Activated CD8-positive, alpha-beta T cell treated with anti-CD3 and anti-CD28 coated beads, Interleukin-2, amount 10 ng/mL, durations not matched to agents 7 days and 5 days (primary cell): ENCODE results near the gene DLG2. TPM values are rescaled to one million over a fixed set of nuclear protein-coding genes. Genes with fewer than 3 reads are reported as not detected.
"Not testable (repeated sequence)": the region's sequence is repeated elsewhere in the genome, so short reads cannot be mapped to it uniquely, and the experiment has no call there.

Experiments
- ATAC-seq: fragments of 150-1000 bp; cut with Tn5 transposase; one replicate; pipeline ENCODE4 v1.10.0; 2021; ENCODE audit warnings: moderate library complexity
- CTCF ChIA-PET: fragments of 350-600 bp; sonication (Branson Sonifier 250); formaldehyde crosslinking; loops from one replicate; lab custom pipeline; 2021; ENCODE audit warnings: antibody characterized with exemption; lab: Charles Lee
- POLR2A ChIA-PET: fragments of 350-600 bp; sonication (Branson Sonifier 250); formaldehyde crosslinking; loops from one replicate; lab custom pipeline; 2021; ENCODE audit warnings: antibody characterized with exemption; lab: Charles Lee
- DNase-seq: peaks from one replicate; pipeline ENCODE4 v3.0.0-alpha.2; 2020
- H3K27ac Mint-ChIP-seq: one replicate; pipeline ENCODE4 v1.8.0; 2021; ENCODE audit warnings: mild to moderate bottlenecking, mixed read lengths
- H3K27me3 Mint-ChIP-seq: one replicate; pipeline ENCODE4 v1.8.0; 2021; ENCODE audit warnings: low read depth, mixed read lengths
- H3K36me3 Mint-ChIP-seq: one replicate; pipeline ENCODE4 v1.8.0; 2021; ENCODE audit warnings: low read depth, mixed read lengths
- H3K4me1 Mint-ChIP-seq: one replicate; pipeline ENCODE4 v1.8.0; 2021; ENCODE audit warnings: low read depth, mixed read lengths
- H3K4me3 Mint-ChIP-seq: one replicate; pipeline ENCODE4 v1.8.0; 2021; ENCODE audit warnings: mild to moderate bottlenecking, mixed read lengths
- H3K9me3 Mint-ChIP-seq: one replicate; pipeline ENCODE4 v1.8.0; 2022; ENCODE audit warnings: mixed read lengths; ENCODE audit not compliant: insufficient read depth
- total RNA-seq, 2 experiments: library from RNA; stranded (reverse); gene quantifications; one replicate each; pipeline ENCODE4 v1.2.3, GENCODE V29; 2021

Gene DLG2
- total RNA-seq, 2 experiments from 2014 or later, result 1.3 to 1.6 TPM

- no peak for DNase-seq
- ChIA-PET POLR2A (interaction anchor here (0.6 kb wide), 1 partner anchor 1055 kb away, joined by 3 read pairs; no protein-coding TSS in a partner anchor), CTCF (no interaction called here)
- Mint-ChIP-seq H3K4me1 (no peaks in the 10 kb centered on the region), H3K36me3 (no peaks in the 10 kb centered on the region), H3K27me3 (no peaks in the 10 kb centered on the region), H3K4me3 (no peak overlapping the region), H3K9me3 (peaks cover 8% of the 10 kb centered on the region), H3K27ac (no peak overlapping the region)
- ATAC-seq, result no peak
Measured at GRCh38 chr11:85127349-85127748, 499.8 kb downstream of the DLG2 start.

GRCh38 chr11:85123752-85124231, 503.4 kb downstream of the DLG2 start:
- Mint-ChIP-seq H3K4me3 (no peak overlapping the region), H3K36me3 (no peaks in the 10 kb centered on the region), H3K27ac (no peak overlapping the region), H3K27me3 (no peaks in the 10 kb centered on the region), H3K9me3 (peaks cover 5% of the 10 kb centered on the region), H3K4me1 (no peaks in the 10 kb centered on the region)
- ATAC-seq, result no peak
- DNase-seq, result no peak
- ChIA-PET POLR2A (no interaction called here), CTCF (no interaction called here)

- no peaks in the 10 kb centered on the region for H3K36me3 Mint-ChIP-seq
- ChIA-PET CTCF (no interaction called here), POLR2A (no interaction called here)
- H3K27me3 Mint-ChIP-seq, result no peaks in the 10 kb centered on the region
- ATAC-seq (no peak), DNase-seq (no peak)
- no peak overlapping the region for H3K4me3 Mint-ChIP-seq
- H3K27ac Mint-ChIP-seq, result no peak overlapping the region
- H3K4me1 Mint-ChIP-seq, result no peaks in the 10 kb centered on the region
- H3K9me3 Mint-ChIP-seq, result peaks cover 4% of the 10 kb centered on the region
Measured at GRCh38 chr11:85118151-85118550, 509.0 kb downstream of the DLG2 start.

- DNase-seq (no peak), ATAC-seq (no peak)
- CTCF ChIA-PET, result no interaction called here
- POLR2A ChIA-PET, result no interaction called here
- Mint-ChIP-seq H3K4me3 (no peak overlapping the region), H3K27me3 (no peaks in the 10 kb centered on the region), H3K27ac (no peak overlapping the region), H3K36me3 (no peaks in the 10 kb centered on the region), H3K9me3 (peaks cover 4% of the 10 kb centered on the region), H3K4me1 (no peaks in the 10 kb centered on the region)
Measured at GRCh38 chr11:85115798-85116197, 511.3 kb downstream of the DLG2 start.

- Mint-ChIP-seq H3K36me3 (no peaks in the 10 kb centered on the region), H3K27ac (no peak overlapping the region), H3K4me3 (no peak overlapping the region), H3K9me3 (peaks cover 4% of the 10 kb centered on the region), H3K27me3 (no peaks in the 10 kb centered on the region), H3K4me1 (peaks cover 6% of the 10 kb centered on the region)
- ChIA-PET POLR2A (no interaction called here), CTCF (no interaction called here)
- ATAC-seq (no peak), DNase-seq (no peak)
Measured at GRCh38 chr11:85114786-85115185, 512.4 kb downstream of the DLG2 start.

- CTCF ChIA-PET, ATAC-seq, H3K36me3 Mint-ChIP-seq, POLR2A ChIA-PET, H3K27ac Mint-ChIP-seq, DNase-seq, H3K27me3 Mint-ChIP-seq, H3K4me3 Mint-ChIP-seq, H3K4me1 Mint-ChIP-seq, H3K9me3 Mint-ChIP-seq: not testable (repeated sequence)
Measured at GRCh38 chr11:85110246-85110645, 516.9 kb downstream of the DLG2 start.

- H3K9me3 Mint-ChIP-seq, result peaks cover 9% of the 10 kb centered on the region
Measured at GRCh38 chr11:85109141-85109540, 518.0 kb downstream of the DLG2 start.

GRCh38 chr11:85105868-85106267, 521.3 kb downstream of the DLG2 start:
- Mint-ChIP-seq H3K27me3 (no peaks in the 10 kb centered on the region), H3K4me3 (no peak overlapping the region), H3K36me3 (no peaks in the 10 kb centered on the region), H3K9me3 (peaks cover 15% of the 10 kb centered on the region), H3K4me1 (peaks cover 6% of the 10 kb centered on the region), H3K27ac (no peak overlapping the region)
- ATAC-seq (no peak), DNase-seq (no peak)
- CTCF ChIA-PET, result no interaction called here
- POLR2A ChIA-PET, result no interaction called here

More at GRCh38 chr11:85109141-85109540, 518.0 kb downstream of the DLG2 start:
- ATAC-seq (no peak), DNase-seq (no peak)
- CTCF ChIA-PET, result no interaction called here
- Mint-ChIP-seq H3K27ac (no peak overlapping the region), H3K4me1 (peaks cover 6% of the 10 kb centered on the region), H3K27me3 (no peaks in the 10 kb centered on the region), H3K36me3 (no peaks in the 10 kb centered on the region), H3K4me3 (no peak overlapping the region)
- POLR2A ChIA-PET, result no interaction called here

- CTCF ChIA-PET, result no interaction called here
- no peaks in the 10 kb centered on the region for H3K36me3 Mint-ChIP-seq
- DNase-seq (no peak), ATAC-seq (no peak)
- peaks cover 34% of the 10 kb centered on the region for H3K9me3 Mint-ChIP-seq
- H3K27ac Mint-ChIP-seq, result no peak overlapping the region
- H3K27me3 Mint-ChIP-seq, result no peaks in the 10 kb centered on the region
- H3K4me3 Mint-ChIP-seq, result no peak overlapping the region
- POLR2A ChIA-PET, result no interaction called here
- peaks cover 2% of the 10 kb centered on the region for H3K4me1 Mint-ChIP-seq
Measured at GRCh38 chr11:85099522-85099921, 527.6 kb downstream of the DLG2 start.

- no peaks in the 10 kb centered on the region for H3K36me3 Mint-ChIP-seq
- ChIA-PET POLR2A (no interaction called here), CTCF (no interaction called here)
- H3K27me3 Mint-ChIP-seq, result no peaks in the 10 kb centered on the region
- peaks cover 2% of the 10 kb centered on the region for H3K4me1 Mint-ChIP-seq
- ATAC-seq, result no peak
- no peak overlapping the region for H3K27ac Mint-ChIP-seq
- DNase-seq, result no peak
- peaks cover 36% of the 10 kb centered on the region for H3K9me3 Mint-ChIP-seq
- H3K4me3 Mint-ChIP-seq, result no peak overlapping the region
Measured at GRCh38 chr11:85098996-85099395, 528.1 kb downstream of the DLG2 start.

- peaks cover 2% of the 10 kb centered on the region for H3K4me1 Mint-ChIP-seq
- DNase-seq (no peak), ATAC-seq (no peak)
- no peak overlapping the region for H3K27ac Mint-ChIP-seq
- ChIA-PET CTCF (no interaction called here), POLR2A (no interaction called here)
- H3K36me3 Mint-ChIP-seq, result no peaks in the 10 kb centered on the region
- H3K27me3 Mint-ChIP-seq, result no peaks in the 10 kb centered on the region
- no peak overlapping the region for H3K4me3 Mint-ChIP-seq
- H3K9me3 Mint-ChIP-seq, result peaks cover 45% of the 10 kb centered on the region
Measured at GRCh38 chr11:85096939-85097338, 530.2 kb downstream of the DLG2 start.

- Mint-ChIP-seq H3K4me1 (peaks cover 2% of the 10 kb centered on the region), H3K4me3 (no peak overlapping the region), H3K9me3 (peaks cover 54% of the 10 kb centered on the region), H3K27me3 (no peaks in the 10 kb centered on the region), H3K36me3 (no peaks in the 10 kb centered on the region), H3K27ac (no peak overlapping the region)
- DNase-seq (no peak), ATAC-seq (no peak)
- CTCF ChIA-PET, result no interaction called here
- POLR2A ChIA-PET, result no interaction called here
Measured at GRCh38 chr11:85095239-85095638, 531.9 kb downstream of the DLG2 start.

GRCh38 chr11:85094795-85095194, 532.3 kb downstream of the DLG2 start:
- CTCF ChIA-PET, result no interaction called here
- Mint-ChIP-seq H3K4me3 (no peak overlapping the region), H3K4me1 (peaks cover 2% of the 10 kb centered on the region), H3K27ac (no peak overlapping the region), H3K9me3 (peaks cover 54% of the 10 kb centered on the region), H3K27me3 (no peaks in the 10 kb centered on the region), H3K36me3 (no peaks in the 10 kb centered on the region)
- ATAC-seq, result no peak
- POLR2A ChIA-PET, result no interaction called here
- DNase-seq, result no peak
